Testis (tissue), 3 donors: Measurements from ENCODE around the gene EEFSEC. TPM values are rescaled to one million over a fixed set of nuclear protein-coding genes. Genes with fewer than 3 reads are reported as not detected.

ENCODE experiments used
- DNase-seq: peaks from one replicate; pipeline ENCODE4 v3.0.0-alpha.2; 2019
- H3K27ac ChIP-seq, 2 donors: fragments of 200-600 bp; sonication (generic); one replicate each; pipeline ENCODE4 v1.5.1; 2019
- H3K27me3 ChIP-seq: fragments of 200-600 bp; sonication (generic); one replicate; pipeline ENCODE4 v1.5.1; 2019
- H3K36me3 ChIP-seq: fragments of 200-600 bp; sonication (generic); one replicate; pipeline ENCODE4 v1.5.1; 2017; ENCODE audit warnings: low read depth; ENCODE audit errors: missing control alignments
- H3K4me1 ChIP-seq: fragments of 200-600 bp; sonication (generic); one replicate; pipeline ENCODE4 v1.5.1; 2019
- H3K4me3 ChIP-seq, 2 donors: fragments of 200-600 bp; sonication (generic); one replicate each; pipeline ENCODE4 v1.5.1; 2017 to 2019
- H3K9me3 ChIP-seq: fragments of 200-600 bp; sonication (generic); one replicate; pipeline ENCODE4 v1.5.1; 2017
- POLR2A ChIP-seq: fragments of 450-650 bp; IDR thresholded peaks from one replicate; pipeline ENCODE4 v1.6.1; 2017; ENCODE audit warnings: antibody characterized with exemption, mild to moderate bottlenecking, moderate library complexity
- WGBS, 2 donors: methylation state at CpG; one replicate each; pipeline ENCODE4 v1.1.5; 2018; 5-methylcytosine and 5-hydroxymethylcytosine counted together
- intact Hi-C: fragments of 100-400 bp; cut with DNase I; formaldehyde crosslinking; loops from one replicate; pipeline ENCODE4 v1.15.1; 2023; ENCODE audit warnings: low total_unique reads
- polyA plus RNA-seq: library from polyadenylated mRNA; stranded (reverse); fragments of 350-450 nt; fragmentation: Illumina TruSeq; extraction: RNeasy Lipid Tissue Mini Kit (QIAGEN cat#74804); gene quantifications from one replicate; pipeline ENCODE4 v1.2.3, GENCODE V29; 2014; ENCODE audit warnings: low read depth, low replicate concordance; ENCODE audit not compliant: insufficient read depth
- total RNA-seq, 2 donors: library from RNA; depleted of rRNA; stranded (reverse); fragments of >200 nt; gene quantifications; one replicate each; pipeline ENCODE4 v1.2.3, GENCODE V29; 2016
- TF ChIP-seq, protein P1 (sequence below), 3 experiments: fragments of 450-650 bp in 2 of 3; fragments of 200-600 bp in 1 of 3; sonication (generic) in 1 of 3; IDR thresholded peaks; one replicate each; pipeline ENCODE4 v1.5.1; 2016 to 2019; ENCODE audit warnings: antibody characterized with exemption in 3 of 3, mild to moderate bottlenecking in 2 of 3, moderate library complexity in 1 of 3

Gene EEFSEC
- total and polyA plus RNA-seq, 3 donors from 2014 or later, result 35.4 to 40.3 (median 35.4) TPM

GRCh38 chr3:128407247-128407646, 254.0 kb downstream of the EEFSEC start:
- no peak for DNase-seq
- H3K4me3 ChIP-seq, result no peak overlapping the region
- WGBS, 2 donors, result 94 to 98% methylated on average over 7 of the region's 7 CpGs

DNA sequence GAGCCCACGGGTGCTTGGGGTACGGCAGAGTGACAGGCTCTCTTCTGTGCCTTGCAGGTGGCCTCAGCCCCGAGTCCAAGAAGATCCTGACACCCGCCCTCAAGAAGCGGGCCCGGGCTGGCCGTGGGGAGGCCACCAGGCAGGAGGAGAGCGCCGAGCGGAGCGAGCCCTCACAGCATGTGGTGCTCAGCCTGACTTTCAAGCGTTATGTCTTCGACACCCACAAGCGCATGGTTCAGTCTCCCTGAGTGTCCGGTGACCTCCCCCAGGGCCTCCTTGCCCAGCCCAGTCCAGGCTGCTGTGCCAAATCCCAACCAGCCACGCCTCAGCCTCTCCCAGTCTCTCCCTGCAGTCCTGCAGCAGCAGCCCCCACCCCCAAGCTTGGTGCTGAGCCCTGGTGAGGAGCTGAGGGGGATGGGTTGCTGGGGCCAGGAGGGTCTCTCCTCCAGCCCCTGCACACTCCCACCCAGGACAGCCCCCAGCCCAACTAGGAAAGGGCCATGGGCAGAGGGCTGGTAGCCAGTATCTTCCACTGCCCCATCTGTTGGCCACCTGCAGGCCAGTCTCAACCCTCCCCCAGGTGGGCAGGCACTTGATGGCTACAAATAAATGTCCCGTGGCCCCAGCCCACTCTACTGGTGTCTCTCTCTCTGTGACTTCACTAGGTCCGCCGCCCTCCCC, 254.9 kb downstream of the EEFSEC start:
- no peak for DNase-seq
- 94 to 97% methylated on average over 15 to 19 of the region's 19 CpGs for WGBS, 2 donors

More at GRCh38 chr3:128407247-128407646, 254.0 kb downstream of the EEFSEC start:
- Histone ChIP-seq H3K36me3 (no peaks in the 10 kb centered on the region), H3K4me1 (peaks cover 10% of the 10 kb centered on the region), H3K27me3 (no peaks in the 10 kb centered on the region), H3K27ac (no peak overlapping the region), H3K9me3 (no peaks in the 10 kb centered on the region)
- intact Hi-C loops, result no loop called here
- TF ChIP-seq POLR2A, result no peak
- TF ChIP-seq, protein P1, sequence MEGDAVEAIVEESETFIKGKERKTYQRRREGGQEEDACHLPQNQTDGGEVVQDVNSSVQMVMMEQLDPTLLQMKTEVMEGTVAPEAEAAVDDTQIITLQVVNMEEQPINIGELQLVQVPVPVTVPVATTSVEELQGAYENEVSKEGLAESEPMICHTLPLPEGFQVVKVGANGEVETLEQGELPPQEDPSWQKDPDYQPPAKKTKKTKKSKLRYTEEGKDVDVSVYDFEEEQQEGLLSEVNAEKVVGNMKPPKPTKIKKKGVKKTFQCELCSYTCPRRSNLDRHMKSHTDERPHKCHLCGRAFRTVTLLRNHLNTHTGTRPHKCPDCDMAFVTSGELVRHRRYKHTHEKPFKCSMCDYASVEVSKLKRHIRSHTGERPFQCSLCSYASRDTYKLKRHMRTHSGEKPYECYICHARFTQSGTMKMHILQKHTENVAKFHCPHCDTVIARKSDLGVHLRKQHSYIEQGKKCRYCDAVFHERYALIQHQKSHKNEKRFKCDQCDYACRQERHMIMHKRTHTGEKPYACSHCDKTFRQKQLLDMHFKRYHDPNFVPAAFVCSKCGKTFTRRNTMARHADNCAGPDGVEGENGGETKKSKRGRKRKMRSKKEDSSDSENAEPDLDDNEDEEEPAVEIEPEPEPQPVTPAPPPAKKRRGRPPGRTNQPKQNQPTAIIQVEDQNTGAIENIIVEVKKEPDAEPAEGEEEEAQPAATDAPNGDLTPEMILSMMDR (IDR thresholded peaks at IDR 0.05), result no peak

DNA sequence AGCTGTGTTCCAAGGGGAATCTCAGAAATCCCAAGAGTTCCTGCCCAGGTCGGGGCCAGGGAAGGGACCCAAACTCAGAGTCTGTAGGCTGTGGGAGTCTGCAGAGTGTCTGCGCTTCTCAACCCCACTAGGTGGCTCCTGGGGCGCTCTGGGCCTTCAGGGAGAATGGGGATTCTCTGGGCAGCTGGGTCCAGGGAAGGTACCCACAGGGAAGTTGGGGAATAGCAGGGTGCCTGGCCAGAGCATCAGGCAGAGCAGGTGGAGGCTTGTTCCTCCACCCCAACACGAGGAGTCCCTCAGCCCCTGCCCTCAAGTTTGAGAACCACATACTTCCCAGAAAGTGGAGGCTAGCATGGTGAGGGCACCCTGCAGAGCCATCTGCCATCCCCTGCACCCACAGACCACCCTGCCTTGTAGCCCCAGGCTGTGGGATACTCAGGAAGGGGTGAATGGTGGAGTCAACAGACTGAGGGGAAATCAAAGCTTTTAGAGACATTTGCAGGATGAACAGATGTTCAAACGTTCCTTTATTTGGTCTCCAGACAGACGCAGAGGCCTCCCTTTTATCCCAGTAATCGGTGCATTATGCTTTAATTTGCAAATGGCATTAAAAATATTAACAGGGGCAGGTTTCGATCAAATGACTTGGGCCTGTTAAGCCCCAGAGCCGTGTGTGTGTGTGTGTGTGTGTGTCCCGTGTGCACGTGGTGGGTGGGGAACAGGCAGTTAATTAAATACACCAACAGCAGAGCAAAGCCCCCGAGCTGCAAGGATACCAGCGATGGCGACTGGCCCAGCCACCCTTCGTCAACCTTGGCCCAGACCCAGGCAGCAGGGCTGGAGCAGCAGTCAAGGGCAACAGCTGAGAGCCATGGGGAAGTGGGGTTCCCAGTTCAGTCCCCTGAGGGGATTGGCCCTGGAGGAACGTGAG, 255.7 kb downstream of the EEFSEC start:
- H3K4me1 ChIP-seq, result peaks cover 10% of the 10 kb centered on the region
- no peak overlapping the region for H3K27ac ChIP-seq
- no peak overlapping the region for H3K4me3 ChIP-seq
- DNase-seq, result no peak
- no peaks in the 10 kb centered on the region for H3K36me3 ChIP-seq
- H3K27me3 ChIP-seq, result no peaks in the 10 kb centered on the region
- intact Hi-C loops, result no loop called here
- H3K9me3 ChIP-seq, result no peaks in the 10 kb centered on the region
- no peak for TF ChIP-seq POLR2A
- TF ChIP-seq, protein P1 (IDR thresholded peaks at IDR 0.05), result no peak
- 57 to 67% methylated on average over 13 to 16 of the region's 16 CpGs for WGBS, 2 donors

More for the DNA sequence above, 254.9 kb downstream of the EEFSEC start:
- H3K9me3 ChIP-seq, result no peaks in the 10 kb centered on the region
- H3K27ac ChIP-seq, result no peak overlapping the region
- no peaks in the 10 kb centered on the region for H3K36me3 ChIP-seq
- TF ChIP-seq, protein P1 (IDR thresholded peaks at IDR 0.05), result no peak
- no peak for TF ChIP-seq POLR2A
- H3K4me1 ChIP-seq, result peaks cover 10% of the 10 kb centered on the region
- H3K27me3 ChIP-seq, result no peaks in the 10 kb centered on the region
- H3K4me3 ChIP-seq, result no peak overlapping the region
- intact Hi-C loops, result no loop called here

GRCh38 chr3:128409624-128410581, 256.6 kb downstream of the EEFSEC start:
- H3K4me1 ChIP-seq, result peaks cover 10% of the 10 kb centered on the region
- no peaks in the 10 kb centered on the region for H3K36me3 ChIP-seq
- H3K27ac ChIP-seq, result no peak overlapping the region
- intact Hi-C loops, result no loop called here
- 63 to 68% methylated on average over 14 to 18 of the region's 18 CpGs for WGBS, 2 donors
- DNase-seq, result no peak
- TF ChIP-seq POLR2A, result no peak
- TF ChIP-seq, protein P1 (IDR thresholded peaks at IDR 0.05), result no peak
- no peak overlapping the region for H3K4me3 ChIP-seq
- H3K9me3 ChIP-seq, result no peaks in the 10 kb centered on the region
- H3K27me3 ChIP-seq, result no peaks in the 10 kb centered on the region
